ENCODE results near the gene ARRDC5.
"Not testable (repeated sequence)": the region's sequence is repeated elsewhere in the genome, so short reads cannot be mapped to it uniquely, and the experiment has no call there.

Gene ARRDC5

GRCh38 chr19:4867534-4868285 is 35.0 kb downstream of the ARRDC5 start, which contains the start of gene PLIN3:
Gene PLIN3 (minus strand): TSS chr19:4867667. CDS start chr19:4861394, 6,273 bp downstream.
- peak; percentile 84 for DNase-seq

- DNase-seq: peak; percentile 29
Observed at GRCh38 chr19:4866595-4867424, 35.9 kb downstream of the ARRDC5 start.

- DNase-seq: no peak
Observed at GRCh38 chr19:4861147-4861546, 41.5 kb downstream of the ARRDC5 start.

GRCh38 chr19:4859697-4860096 is 43.0 kb downstream of the ARRDC5 start:
- no peak for DNase-seq

GRCh38 chr19:4856468-4856867 is 46.2 kb downstream of the ARRDC5 start:
- not testable (repeated sequence) for DNase-seq

- DNase-seq: not testable (repeated sequence)
Observed at GRCh38 chr19:4853506-4853905, 49.2 kb downstream of the ARRDC5 start.

- no peak for DNase-seq
Observed at GRCh38 chr19:4852484-4852883, 50.2 kb downstream of the ARRDC5 start.

GRCh38 chr19:4851551-4852290 is 51.0 kb downstream of the ARRDC5 start:
- peak; percentile 72 for DNase-seq

GRCh38 chr19:4849019-4849418 is 53.7 kb downstream of the ARRDC5 start:
- no peak for DNase-seq

- DNase-seq: no peak
Observed at GRCh38 chr19:4847190-4847973, 55.3 kb downstream of the ARRDC5 start.

- DNase-seq: not testable (repeated sequence)
Observed at GRCh38 chr19:4845975-4846374, 56.7 kb downstream of the ARRDC5 start.

GRCh38 chr19:4844348-4845179 is 58.1 kb downstream of the ARRDC5 start:
- DNase-seq: no peak

GRCh38 chr19:4843647-4843965 is 59.1 kb downstream of the ARRDC5 start:
- DNase-seq: no peak

All from effector CD4-positive, alpha-beta T cell (primary cell).